ENCODE data around the gene PTPRJ.
A peak's percentile ranks its signal among the peaks of the same experiment; 100 is the strongest.

Gene PTPRJ

GRCh38 chr11:48036011-48036410 is 55.7 kb downstream of the PTPRJ start:
- no peak for DNase-seq (ENCODE audit: low read depth in 1 of 2, low spot score in 1 of 2)

GRCh38 chr11:48036466-48036865 is 56.1 kb downstream of the PTPRJ start:
- DNase-seq (ENCODE audit: low read depth in 1 of 2, low spot score in 1 of 2), result no peak

- no peak for DNase-seq (ENCODE audit: low read depth in 1 of 2, low spot score in 1 of 2)
These were observed 57.5 kb downstream of the PTPRJ start for GRCh38 chr11:48037709-48038468.

GRCh38 chr11:48040830-48041444 is 60.6 kb downstream of the PTPRJ start:
- no peak for DNase-seq (ENCODE audit: low read depth in 1 of 2, low spot score in 1 of 2)

- DNase-seq (ENCODE audit: low read depth in 1 of 2, low spot score in 1 of 2), result no peak
These were observed 61.7 kb downstream of the PTPRJ start for GRCh38 chr11:48041877-48042695.

GRCh38 chr11:48043111-48043990 is 63.0 kb downstream of the PTPRJ start:
- no peak for DNase-seq (ENCODE audit: low read depth in 1 of 2, low spot score in 1 of 2)

GRCh38 chr11:48043991-48044512 is 63.7 kb downstream of the PTPRJ start:
- DNase-seq (ENCODE audit: low read depth in 1 of 2, low spot score in 1 of 2), result no peak

- no peak for DNase-seq (ENCODE audit: low read depth in 1 of 2, low spot score in 1 of 2)
These were observed 64.2 kb downstream of the PTPRJ start for GRCh38 chr11:48044577-48044976.

- DNase-seq (ENCODE audit: low read depth in 1 of 2, low spot score in 1 of 2), result no peak
These were observed 65.2 kb downstream of the PTPRJ start for GRCh38 chr11:48045536-48045935.

GRCh38 chr11:48047616-48048015 is 67.3 kb downstream of the PTPRJ start:
- no peak for DNase-seq (ENCODE audit: low read depth in 1 of 2, low spot score in 1 of 2)

- no peak for DNase-seq (ENCODE audit: low read depth in 1 of 2, low spot score in 1 of 2)
These were observed 68.7 kb downstream of the PTPRJ start for GRCh38 chr11:48049036-48049435.

GRCh38 chr11:48050304-48050703 is 69.9 kb downstream of the PTPRJ start:
- no peak for DNase-seq (ENCODE audit: low read depth in 1 of 2, low spot score in 1 of 2)

GRCh38 chr11:48051217-48051830 is 71.0 kb downstream of the PTPRJ start:
- DNase-seq (ENCODE audit: low read depth in 1 of 2, low spot score in 1 of 2), result no peak

- DNase-seq (ENCODE audit: low read depth in 1 of 2, low spot score in 1 of 2), result no peak
These were observed 72.1 kb downstream of the PTPRJ start for GRCh38 chr11:48052183-48053044.

GRCh38 chr11:48054994-48055291 is 74.6 kb downstream of the PTPRJ start:
- DNase-seq (ENCODE audit: low read depth in 1 of 2, low spot score in 1 of 2), result no peak

GRCh38 chr11:48055292-48056132 is 75.2 kb downstream of the PTPRJ start:
- peak in 1 of 2 donors; percentile 55 for DNase-seq (ENCODE audit: low read depth in 1 of 2, low spot score in 1 of 2)

GRCh38 chr11:48056325-48057183 is 76.2 kb downstream of the PTPRJ start:
- DNase-seq (ENCODE audit: low read depth in 1 of 2, low spot score in 1 of 2), result no peak

- no peak for DNase-seq (ENCODE audit: low read depth in 1 of 2, low spot score in 1 of 2)
These were observed 77.7 kb downstream of the PTPRJ start for GRCh38 chr11:48058064-48058463.

All from activated CD4-positive, alpha-beta T cell treated with anti-CD3 and anti-CD28 coated beads, Interleukin-2, amount 50 U/mL, for 24 hours (primary cell).